AG04449 (cell line): ENCODE data around the gene HAO2.

ENCODE experiments used
- CTCF ChIA-PET: fragments of 350-600 bp; formaldehyde crosslinking; extraction: SDS; loops from one replicate; lab custom pipeline; 2021; ENCODE audit warnings: antibody characterized with exemption; lab: Yijun Ruan, JAX
- POLR2A ChIA-PET: fragments of 400-600, 350-600 bp; formaldehyde crosslinking; extraction: SDS; loops from one replicate; lab custom pipeline; 2020; ENCODE audit warnings: antibody characterized with exemption, inconsistent platforms; lab: Yijun Ruan, JAX
- DNase-seq: peaks from one replicate; pipeline ENCODE4 v3.0.0-alpha.2; 2010; ENCODE audit warnings: low read depth, low spot score
- H3K4me3 ChIP-seq: 2 replicates; pipeline ENCODE4 v1.5.1; 2011; ENCODE audit warnings: low read depth, mild to moderate bottlenecking, control low read depth, low read length
- TF ChIP-seq, protein P1 (sequence below): IDR thresholded peaks from one replicate; pipeline ENCODE4 v1.5.1; 2011; ENCODE audit warnings: mild to moderate bottlenecking, moderate library complexity, low read length, control low read depth, inconsistent platforms; ENCODE audit not compliant: insufficient read depth; ENCODE audit errors: missing control alignments

Gene HAO2

GRCh38 chr1:119366424-119366823 lies 2.2 kb upstream of the HAO2 start:
- CTCF ChIA-PET: interaction anchor here (0.8 to 4.7 kb wide), 13 partner anchors 17 to 1223 kb away, joined by 3 to 99 read pairs (median 5); no protein-coding TSS in a partner anchor
- no peak overlapping the region for H3K4me3 ChIP-seq
- POLR2A ChIA-PET: no interaction called here
- DNase-seq: no peak
- TF ChIP-seq, protein P1, sequence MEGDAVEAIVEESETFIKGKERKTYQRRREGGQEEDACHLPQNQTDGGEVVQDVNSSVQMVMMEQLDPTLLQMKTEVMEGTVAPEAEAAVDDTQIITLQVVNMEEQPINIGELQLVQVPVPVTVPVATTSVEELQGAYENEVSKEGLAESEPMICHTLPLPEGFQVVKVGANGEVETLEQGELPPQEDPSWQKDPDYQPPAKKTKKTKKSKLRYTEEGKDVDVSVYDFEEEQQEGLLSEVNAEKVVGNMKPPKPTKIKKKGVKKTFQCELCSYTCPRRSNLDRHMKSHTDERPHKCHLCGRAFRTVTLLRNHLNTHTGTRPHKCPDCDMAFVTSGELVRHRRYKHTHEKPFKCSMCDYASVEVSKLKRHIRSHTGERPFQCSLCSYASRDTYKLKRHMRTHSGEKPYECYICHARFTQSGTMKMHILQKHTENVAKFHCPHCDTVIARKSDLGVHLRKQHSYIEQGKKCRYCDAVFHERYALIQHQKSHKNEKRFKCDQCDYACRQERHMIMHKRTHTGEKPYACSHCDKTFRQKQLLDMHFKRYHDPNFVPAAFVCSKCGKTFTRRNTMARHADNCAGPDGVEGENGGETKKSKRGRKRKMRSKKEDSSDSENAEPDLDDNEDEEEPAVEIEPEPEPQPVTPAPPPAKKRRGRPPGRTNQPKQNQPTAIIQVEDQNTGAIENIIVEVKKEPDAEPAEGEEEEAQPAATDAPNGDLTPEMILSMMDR: no peak

GRCh38 chr1:119367432-119368124 lies 1.0 kb upstream of the HAO2 start:
- ChIA-PET POLR2A (no interaction called here), CTCF (interaction anchor here (0.6 to 4.7 kb wide), 30 partner anchors 9 to 1458 kb away, joined by 3 to 99 read pairs (median 4); no protein-coding TSS in a partner anchor)
- DNase-seq: no peak
- TF ChIP-seq, protein P1: peak; percentile 75
- H3K4me3 ChIP-seq: no peak overlapping the region

- TF ChIP-seq, protein P1: no peak
- no peak for DNase-seq
- POLR2A ChIA-PET: no interaction called here
- CTCF ChIA-PET: interaction anchor here (1.0 to 4.7 kb wide), 4 partner anchors 88 to 1219 kb away, joined by 3 to 27 read pairs (median 8); no protein-coding TSS in a partner anchor
- no peak overlapping the region for H3K4me3 ChIP-seq
Observed at GRCh38 chr1:119370748-119371147, 2.2 kb downstream of the HAO2 start.

DNA sequence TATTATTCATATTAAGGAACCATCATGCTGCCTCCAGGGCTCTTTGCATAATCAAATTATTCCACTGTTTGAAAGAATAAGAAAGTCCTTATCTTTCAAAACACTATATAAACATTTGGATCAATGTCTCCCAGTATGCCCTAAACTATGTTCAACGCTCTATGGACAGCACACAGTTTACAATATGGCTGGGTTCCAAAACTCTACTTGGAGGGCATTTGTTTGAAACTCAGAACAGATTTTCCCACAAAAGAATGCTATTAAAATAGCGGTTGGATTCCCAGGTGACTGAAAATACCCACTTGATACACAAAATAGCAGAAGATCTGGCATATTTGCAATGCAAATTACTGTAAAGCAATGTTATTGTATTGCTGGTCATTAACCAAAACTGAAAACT lies 3.2 kb downstream of the HAO2 start:
- no peak for DNase-seq
- TF ChIP-seq, protein P1: no peak
- H3K4me3 ChIP-seq: no peak overlapping the region
- POLR2A ChIA-PET: no interaction called here
- CTCF ChIA-PET: interaction anchor here (4.7 kb wide), 1 partner anchor 97 kb away, joined by 27 read pairs; no protein-coding TSS in a partner anchor

- TF ChIP-seq, protein P1: no peak
- ChIA-PET CTCF (interaction anchor here (0.7 to 4.7 kb wide), 2 partner anchors 98 to 842 kb away, joined by 3 to 27 read pairs; no protein-coding TSS in a partner anchor), POLR2A (no interaction called here)
- no peak overlapping the region for H3K4me3 ChIP-seq
- no peak for DNase-seq
Observed at GRCh38 chr1:119372503-119373086, 4.0 kb downstream of the HAO2 start.

DNA sequence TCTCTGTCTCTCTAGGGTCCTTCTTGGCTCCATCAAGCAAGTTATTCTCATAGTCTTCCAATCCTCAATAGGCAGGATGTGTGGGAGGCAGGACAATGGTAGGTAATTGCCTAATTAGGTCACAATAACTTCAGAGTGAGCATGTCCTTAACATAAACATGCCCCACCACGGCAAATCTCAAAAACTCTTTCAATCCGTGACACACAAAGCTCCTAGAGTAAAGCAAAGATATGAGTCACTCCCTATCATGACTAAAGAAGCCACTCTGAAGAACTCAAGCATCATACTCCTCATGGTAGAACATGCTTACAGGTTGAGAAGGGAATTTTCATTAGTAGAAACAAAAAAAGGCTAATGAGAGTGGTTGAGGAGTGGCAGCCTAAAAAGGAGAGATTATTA lies 4.9 kb downstream of the HAO2 start:
- CTCF ChIA-PET: interaction anchor here (4.7 kb wide), 1 partner anchor 99 kb away, joined by 27 read pairs; no protein-coding TSS in a partner anchor
- no peak for DNase-seq
- TF ChIP-seq, protein P1: no peak
- POLR2A ChIA-PET: no interaction called here
- no peak overlapping the region for H3K4me3 ChIP-seq
